Measurements from ENCODE around the gene IFRD1. TPM values are rescaled to one million over a fixed set of nuclear protein-coding genes. Genes with fewer than 3 reads are reported as not detected.
"Not testable (repeated sequence)": the region's sequence is repeated elsewhere in the genome, so short reads cannot be mapped to it uniquely, and the experiment has no call there.

IFRD1 gene
- total RNA-seq, 1 donor from 2014 or later = 90.5 TPM

- DNase-seq = no peak
Observed at GRCh38 chr7:112444505-112444904, 5.8 kb upstream of the IFRD1 start.

GRCh38 chr7:112446431-112446830 lies 3.8 kb upstream of the IFRD1 start:
- DNase-seq = no peak

- no peak for DNase-seq
Observed at GRCh38 chr7:112447406-112447805, 2.9 kb upstream of the IFRD1 start.

DNA sequence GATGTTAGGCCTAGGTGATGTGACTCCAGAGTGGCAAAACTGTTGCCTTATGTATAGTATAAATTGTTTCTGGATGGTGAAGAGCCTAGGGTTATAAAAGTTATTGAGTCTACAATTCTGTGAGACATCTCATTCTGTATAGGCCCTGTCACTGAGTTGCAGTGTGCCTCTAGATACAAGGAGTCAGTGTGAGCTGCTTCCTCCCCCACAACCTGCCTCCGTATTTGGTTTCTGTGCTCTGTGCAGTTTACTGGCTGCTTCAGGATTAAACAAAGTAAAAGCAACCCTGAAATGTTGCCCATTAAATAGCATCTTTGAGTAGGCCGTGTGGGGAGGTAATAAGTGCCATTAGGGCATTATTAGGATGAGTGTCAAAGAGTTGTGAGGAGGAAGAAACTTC lies 1.9 kb upstream of the IFRD1 start:
- DNase-seq = no peak

DNA sequence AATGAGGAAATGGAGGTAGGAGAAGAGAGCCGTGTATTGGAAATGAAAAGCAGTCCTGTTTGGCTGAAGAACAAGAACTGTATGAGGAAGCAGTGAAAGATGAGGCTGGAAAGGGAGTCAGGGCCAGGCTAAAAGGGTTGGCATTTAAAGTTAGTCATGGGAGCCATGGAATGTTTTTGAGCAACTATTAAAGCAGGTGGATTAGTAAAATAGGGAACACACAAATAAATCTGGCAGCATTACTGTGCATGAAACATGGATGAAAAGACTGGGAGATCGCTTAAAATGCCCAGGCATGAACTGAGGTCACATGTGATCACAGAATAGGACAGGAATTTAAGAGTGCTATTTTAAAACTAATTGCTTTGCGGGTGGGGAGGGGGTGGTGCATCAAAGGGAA lies 1.4 kb upstream of the IFRD1 start:
- DNase-seq = no peak

- no peak for DNase-seq
Observed at GRCh38 chr7:112449353-112449752, 907 bp upstream of the IFRD1 start.

- DNase-seq = peak; percentile 94
Observed at GRCh38 chr7:112450807-112451761, 824 bp downstream of the IFRD1 start.

GRCh38 chr7:112452102-112452888 lies 2.0 kb downstream of the IFRD1 start:
- DNase-seq = no peak

- no peak for DNase-seq
Observed at GRCh38 chr7:112453505-112454171, 3.4 kb downstream of the IFRD1 start.

DNA sequence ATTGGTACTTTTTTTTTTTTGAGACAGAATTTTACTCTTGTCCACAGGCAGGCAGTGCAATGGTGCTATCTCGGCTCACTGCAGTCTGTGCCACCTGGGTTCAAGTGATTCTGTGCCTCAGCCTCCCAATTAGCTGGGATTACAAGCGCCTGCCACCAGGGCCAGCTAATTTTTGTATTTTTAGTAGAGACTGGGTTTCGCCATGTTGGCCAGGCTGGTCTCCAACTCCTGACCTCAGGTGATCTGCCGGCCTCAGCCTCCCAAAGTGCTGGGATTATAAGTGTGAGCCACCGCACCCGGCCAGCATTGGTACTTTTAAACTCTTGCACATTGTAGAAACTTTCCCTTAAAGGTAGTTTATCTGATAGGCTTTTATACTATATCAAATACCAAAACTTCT lies 3.9 kb downstream of the IFRD1 start:
- DNase-seq = not testable (repeated sequence)

DNA sequence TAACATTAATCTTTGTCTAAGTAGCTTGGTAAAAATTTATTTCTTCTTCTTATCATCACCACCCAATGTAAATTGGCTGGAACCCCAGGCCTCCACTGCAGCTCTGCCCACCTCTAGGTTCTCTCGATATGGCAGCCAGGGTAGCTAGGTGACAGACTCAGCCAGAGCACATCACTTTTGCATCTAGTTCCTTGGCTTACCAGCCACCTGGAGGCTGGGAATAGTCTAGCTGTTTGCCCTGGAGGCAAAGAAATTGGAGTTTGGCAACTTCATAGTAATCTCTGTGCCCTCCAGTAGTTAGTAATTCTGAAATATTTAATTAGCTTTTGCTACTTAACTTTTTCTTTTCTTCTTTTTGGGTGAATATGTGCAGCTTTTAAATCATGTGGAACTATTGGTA lies 9.4 kb downstream of the IFRD1 start:
- DNase-seq = no peak

DNA sequence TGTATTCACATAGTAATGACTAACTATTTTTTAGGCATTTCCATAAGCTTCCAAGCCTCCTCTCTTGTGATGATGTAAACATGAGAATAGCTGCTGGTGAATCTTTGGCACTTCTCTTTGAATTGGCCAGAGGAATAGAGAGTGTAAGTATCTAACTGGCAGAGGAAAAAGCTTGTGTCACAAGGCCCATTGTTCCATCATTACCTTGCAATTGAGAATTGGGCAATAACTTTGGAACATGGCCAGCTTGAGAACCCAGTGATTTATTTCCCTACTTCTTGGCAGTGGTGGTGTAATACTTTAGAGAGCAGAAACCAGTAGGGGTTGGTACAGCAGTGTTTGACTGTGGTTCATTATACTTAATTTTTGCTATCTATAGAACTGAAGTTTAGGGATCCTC lies 12.0 kb downstream of the IFRD1 start:
- DNase-seq = no peak

DNA sequence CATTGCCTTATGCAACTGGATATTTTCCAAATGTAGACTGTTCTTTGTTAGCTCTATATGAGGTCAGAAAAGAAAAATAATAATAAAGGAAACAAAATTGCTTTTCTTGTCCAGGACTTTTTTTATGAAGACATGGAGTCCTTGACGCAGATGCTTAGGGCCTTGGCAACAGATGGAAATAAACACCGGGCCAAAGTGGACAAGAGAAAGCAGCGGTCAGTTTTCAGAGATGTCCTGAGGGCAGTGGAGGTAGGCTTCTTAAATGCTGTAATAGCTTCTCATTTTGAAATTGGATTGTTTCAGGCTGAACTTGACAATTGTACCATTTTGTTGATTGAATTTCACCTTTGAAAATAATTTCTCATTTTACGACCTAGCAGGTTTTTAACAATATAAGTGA lies 17.6 kb downstream of the IFRD1 start:
- DNase-seq = no peak

- DNase-seq = no peak
Observed at GRCh38 chr7:112470194-112470593, 19.9 kb downstream of the IFRD1 start.

GRCh38 chr7:112476390-112477052 lies 26.3 kb downstream of the IFRD1 start:
- DNase-seq = no peak

DNA sequence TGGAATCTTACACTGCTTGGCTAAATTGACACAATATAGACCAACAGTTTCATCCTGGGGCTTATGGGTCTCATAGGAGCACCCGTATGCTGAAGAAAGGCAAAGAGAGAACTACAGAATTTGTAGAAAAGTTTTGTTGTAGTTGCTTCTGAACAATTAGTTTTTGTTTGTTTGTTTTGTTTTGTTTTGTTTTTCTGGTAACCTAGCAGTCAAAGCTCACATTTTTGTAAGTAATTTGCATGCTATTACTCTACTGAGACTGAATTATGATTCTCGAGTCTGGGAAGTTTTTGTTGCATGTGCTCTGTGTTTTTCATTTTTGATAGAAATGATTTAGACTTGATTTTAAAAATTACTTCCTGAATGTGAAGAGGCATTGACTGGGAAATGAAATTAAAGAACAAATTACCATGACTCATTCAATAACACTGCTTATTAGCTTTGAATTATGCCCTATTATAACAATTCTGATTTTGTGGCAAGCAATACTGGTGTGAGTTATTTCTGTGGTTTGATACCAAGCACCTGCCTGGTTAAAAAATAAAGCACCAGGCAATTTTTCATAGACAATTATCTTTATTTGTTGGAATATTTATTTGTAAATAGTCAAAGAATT lies 31.0 kb downstream of the IFRD1 start:
- DNase-seq = no peak

GRCh38 chr7:112481833-112482670 lies 31.8 kb downstream of the IFRD1 start:
- peak; percentile 26 for DNase-seq

- peak; percentile 9 for DNase-seq
Observed at GRCh38 chr7:112484671-112485167, 34.5 kb downstream of the IFRD1 start.

- DNase-seq = no peak
Observed at GRCh38 chr7:112485766-112486165, 35.5 kb downstream of the IFRD1 start.

GRCh38 chr7:112487457-112488263 lies 37.4 kb downstream of the IFRD1 start:
- no peak for DNase-seq

Measured in occipital lobe (tissue), 2 donors.